DMS53 treated with DMSO at 0.1 percent for 48 hours (cell line): Measurements from ENCODE around the gene NEK5.

Experiments used
- DNase-seq: peaks from one replicate; lab custom pipeline; 2025; ENCODE audit not compliant: unreplicated experiment; lab: John Stamatoyannopoulos, UW

NEK5 gene

GRCh38 chr13:51988988-51989618 is 139.8 kb downstream of the NEK5 start:
- no peak for DNase-seq
